ENCODE results near the gene CFAP97D1. TPM values are rescaled to one million over a fixed set of nuclear protein-coding genes. Genes with fewer than 3 reads are reported as not detected.

Gene CFAP97D1
- polyA plus RNA-seq, 6 donors from 2014 or later = not detected

GRCh38 chr17:43771463-43771862 lies 8.8 kb upstream of the CFAP97D1 start:
- H3K27me3 Mint-ChIP-seq = no peaks in the 10 kb centered on the region
- H3K4me3 Mint-ChIP-seq = no peak overlapping the region
- H3K36me3 Mint-ChIP-seq = no peaks in the 10 kb centered on the region
- no peak for DNase-seq
- no peaks in the 10 kb centered on the region for H3K9me3 Mint-ChIP-seq
- ATAC-seq (ENCODE audit: low read depth in 2 of 2) = no peak
- H3K27ac Mint-ChIP-seq = no peak overlapping the region
- H3K4me1 Mint-ChIP-seq = peaks cover 29 to 44% (median 30%) of the 10 kb centered on the region in 3 donors

GRCh38 chr17:43772877-43773648 lies 7.2 kb upstream of the CFAP97D1 start:
- Mint-ChIP-seq H3K27me3 (no peaks in the 10 kb centered on the region), H3K27ac (peak overlapping the region; percentile 74 to 96 (median 88)), H3K4me3 (peak overlapping the region in 7 of 8 donors; percentile 50 to 76 (median 64)), H3K4me1 (peaks cover 28 to 47% (median 30%) of the 10 kb centered on the region in 3 donors), H3K36me3 (no peaks in the 10 kb centered on the region), H3K9me3 (no peaks in the 10 kb centered on the region)
- DNase-seq (peak; percentile 21), ATAC-seq (ENCODE audit: low read depth in 2 of 2) (peak; percentile 16 to 37)

DNA sequence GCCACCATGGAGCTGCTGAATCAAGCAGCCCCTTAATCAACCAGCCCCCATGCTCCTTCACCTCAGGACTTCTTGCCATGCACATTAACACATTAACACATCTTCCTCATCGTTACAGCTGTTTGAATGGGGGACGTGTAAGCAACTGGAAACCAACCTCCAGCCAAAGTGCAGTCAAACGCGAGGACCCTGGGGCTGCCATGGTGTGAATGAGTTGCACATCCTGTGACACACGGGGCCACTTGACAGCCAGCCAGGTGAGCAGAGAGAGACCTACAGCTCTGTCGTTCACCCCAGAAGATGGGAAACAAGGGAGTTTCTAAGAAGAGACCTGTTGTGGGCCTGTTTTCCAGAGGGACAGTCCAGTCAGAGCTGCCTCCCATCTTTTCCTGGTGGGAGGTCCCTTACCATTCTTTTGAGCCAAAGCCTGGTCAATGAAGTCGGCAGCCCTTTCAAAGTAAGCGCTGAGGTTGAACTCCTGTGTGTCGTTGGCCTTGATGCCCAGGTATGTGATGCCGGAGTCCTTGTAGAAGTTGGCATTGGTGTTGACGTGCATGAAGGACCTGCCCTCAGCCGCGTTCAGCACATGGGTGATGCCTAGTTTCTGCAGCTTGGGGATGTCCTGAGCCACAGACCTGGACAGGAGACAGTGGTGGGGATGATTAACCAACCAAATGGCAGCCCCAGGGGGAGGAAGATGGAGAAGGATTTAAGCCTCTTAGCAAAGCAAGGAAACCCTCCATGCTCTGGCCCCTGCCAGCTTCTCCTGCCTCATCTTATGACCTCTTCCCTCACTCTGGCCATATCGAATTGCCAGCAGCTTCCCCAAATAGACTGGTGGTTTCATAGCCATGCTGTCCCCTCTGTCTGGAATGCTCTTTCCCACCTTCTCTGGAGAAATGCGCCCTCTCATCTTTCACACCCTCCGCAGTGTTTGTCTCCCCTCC lies 5.7 kb upstream of the CFAP97D1 start:
- DNase-seq = no peak
- Mint-ChIP-seq H3K4me3 (peak overlapping the region in 3 of 8 donors; percentile 44 to 75 (median 57)), H3K27ac (peak overlapping the region in 3 of 6 donors; percentile 15 to 89 (median 88)), H3K36me3 (no peaks in the 10 kb centered on the region), H3K27me3 (peaks cover 0 to under 1% (median 0%) of the 10 kb centered on the region in 3 donors), H3K9me3 (no peaks in the 10 kb centered on the region), H3K4me1 (peaks cover 25 to 42% (median 25%) of the 10 kb centered on the region in 3 donors)
- ATAC-seq (ENCODE audit: low read depth in 2 of 2) = no peak

- ATAC-seq (ENCODE audit: low read depth in 2 of 2) (peak; percentile 93 to 94), DNase-seq (peak; percentile 74)
- H3K36me3 Mint-ChIP-seq = no peaks in the 10 kb centered on the region
- H3K27ac Mint-ChIP-seq = peak within 1 kb of the TSS; percentile 57 to 93 (median 88)
- peaks cover 9 to 30% (median 9%) of the 10 kb centered on the region in 3 donors for H3K4me1 Mint-ChIP-seq
- H3K4me3 Mint-ChIP-seq = peak within 1 kb of the TSS; percentile 82 to 92 (median 88)
- no peaks in the 10 kb centered on the region for H3K9me3 Mint-ChIP-seq
- H3K27me3 Mint-ChIP-seq = peaks cover 21 to 39% (median 31%) of the 10 kb centered on the region in 3 donors
Measured at GRCh38 chr17:43778337-43779144, 1.7 kb upstream of the CFAP97D1 start, which contains the start of gene DUSP3. TSS of gene DUSP3 (minus strand) at chr17:43778977. CDS start at chr17:43778924, 53 bp downstream.

GRCh38 chr17:43779145-43780125 lies 800 bp upstream of the CFAP97D1 start:
- Mint-ChIP-seq H3K27me3 (peaks cover 24 to 48% (median 39%) of the 10 kb centered on the region in 3 donors), H3K36me3 (no peaks in the 10 kb centered on the region), H3K4me1 (peaks cover 6 to 21% (median 7%) of the 10 kb centered on the region in 3 donors), H3K4me3 (peak overlapping the region; percentile 70 to 92 (median 87)), H3K27ac (peak overlapping the region in 5 of 6 donors; percentile 24 to 92 (median 84)), H3K9me3 (no peaks in the 10 kb centered on the region)
- ATAC-seq (ENCODE audit: low read depth in 2 of 2) (peak; percentile 38 to 52), DNase-seq (no peak)

GRCh38 chr17:43782913-43783680 lies 2.9 kb downstream of the CFAP97D1 start:
- ATAC-seq (ENCODE audit: low read depth in 2 of 2) (no peak), DNase-seq (no peak)
- Mint-ChIP-seq H3K4me1 (peaks cover 4 to 12% (median 6%) of the 10 kb centered on the region in 3 donors), H3K36me3 (no peaks in the 10 kb centered on the region), H3K27me3 (peaks cover 32 to 55% (median 47%) of the 10 kb centered on the region in 3 donors), H3K4me3 (no peak overlapping the region), H3K9me3 (no peaks in the 10 kb centered on the region), H3K27ac (no peak overlapping the region)

GRCh38 chr17:43784068-43784467 lies 3.8 kb downstream of the CFAP97D1 start:
- Mint-ChIP-seq H3K4me3 (no peak overlapping the region), H3K27ac (no peak overlapping the region), H3K4me1 (peaks cover 4 to 10% (median 6%) of the 10 kb centered on the region in 3 donors), H3K27me3 (peaks cover 40 to 55% (median 47%) of the 10 kb centered on the region in 3 donors), H3K9me3 (no peaks in the 10 kb centered on the region), H3K36me3 (no peaks in the 10 kb centered on the region)
- no peak for DNase-seq
- ATAC-seq (ENCODE audit: low read depth in 2 of 2) = no peak

DNA sequence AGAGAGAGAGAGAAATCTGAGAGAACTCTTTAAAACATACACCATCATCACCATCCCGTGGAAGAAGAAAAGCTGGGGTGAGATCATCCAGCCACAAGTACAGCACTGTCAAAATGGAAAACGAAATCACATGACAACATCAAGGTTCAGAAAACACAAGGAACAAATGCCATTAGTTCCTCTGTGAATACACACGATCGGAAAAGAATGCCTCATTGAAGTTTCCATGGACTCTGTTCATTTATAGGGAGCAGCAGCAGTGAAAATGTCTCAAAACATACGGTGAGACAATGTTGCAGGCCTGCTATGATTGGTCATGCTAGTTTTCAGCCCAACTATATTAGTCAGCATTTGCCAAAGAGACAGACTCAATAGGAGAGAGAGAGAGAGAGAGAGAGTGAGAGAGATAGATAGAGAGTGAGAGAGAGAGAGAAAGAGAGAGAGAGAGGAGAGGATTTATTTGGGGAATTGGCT lies 4.4 kb downstream of the CFAP97D1 start:
- Mint-ChIP-seq H3K36me3 (no peaks in the 10 kb centered on the region), H3K9me3 (no peaks in the 10 kb centered on the region), H3K4me3 (no peak overlapping the region), H3K4me1 (peaks cover 0 to 4% (median 0%) of the 10 kb centered on the region in 3 donors), H3K27me3 (peaks cover 40 to 58% (median 48%) of the 10 kb centered on the region in 3 donors), H3K27ac (no peak overlapping the region)
- ATAC-seq (ENCODE audit: low read depth in 2 of 2) (no peak), DNase-seq (no peak)

DNA sequence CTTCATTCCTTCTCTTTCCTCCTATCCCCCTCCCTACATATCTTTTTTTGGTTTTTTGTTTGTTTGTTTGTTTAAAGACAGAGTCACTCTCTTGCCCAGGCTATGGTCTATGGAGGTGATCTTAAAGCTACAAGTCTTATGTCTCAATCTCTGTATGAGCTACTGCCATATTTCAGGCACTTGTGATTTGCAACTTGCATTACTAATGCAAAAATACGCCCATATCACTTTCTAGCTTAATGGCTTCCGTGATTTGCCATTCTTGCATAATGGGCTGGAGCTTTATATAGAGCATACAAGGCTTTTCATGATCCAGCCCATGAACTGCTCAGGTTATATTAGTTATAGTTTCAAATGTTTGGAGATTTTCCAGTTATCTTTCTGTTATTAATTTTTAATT lies 7.5 kb downstream of the CFAP97D1 start:
- H3K4me1 Mint-ChIP-seq = no peaks in the 10 kb centered on the region
- DNase-seq (no peak), ATAC-seq (ENCODE audit: low read depth in 2 of 2) (no peak)
- no peak overlapping the region for H3K27ac Mint-ChIP-seq
- no peaks in the 10 kb centered on the region for H3K36me3 Mint-ChIP-seq
- H3K27me3 Mint-ChIP-seq = peaks cover 18 to 43% (median 36%) of the 10 kb centered on the region in 3 donors
- H3K9me3 Mint-ChIP-seq = no peaks in the 10 kb centered on the region
- no peak overlapping the region for H3K4me3 Mint-ChIP-seq

- Mint-ChIP-seq H3K4me1 (no peaks in the 10 kb centered on the region), H3K4me3 (no peak overlapping the region), H3K27ac (no peak overlapping the region), H3K9me3 (peaks cover 0 to 5% (median 0%) of the 10 kb centered on the region in 7 donors), H3K36me3 (no peaks in the 10 kb centered on the region), H3K27me3 (peaks cover 22 to 35% (median 28%) of the 10 kb centered on the region in 3 donors)
- no peak for DNase-seq
- ATAC-seq (ENCODE audit: low read depth in 2 of 2) = no peak
Measured at GRCh38 chr17:43788540-43788939, 8.3 kb downstream of the CFAP97D1 start.

DNA sequence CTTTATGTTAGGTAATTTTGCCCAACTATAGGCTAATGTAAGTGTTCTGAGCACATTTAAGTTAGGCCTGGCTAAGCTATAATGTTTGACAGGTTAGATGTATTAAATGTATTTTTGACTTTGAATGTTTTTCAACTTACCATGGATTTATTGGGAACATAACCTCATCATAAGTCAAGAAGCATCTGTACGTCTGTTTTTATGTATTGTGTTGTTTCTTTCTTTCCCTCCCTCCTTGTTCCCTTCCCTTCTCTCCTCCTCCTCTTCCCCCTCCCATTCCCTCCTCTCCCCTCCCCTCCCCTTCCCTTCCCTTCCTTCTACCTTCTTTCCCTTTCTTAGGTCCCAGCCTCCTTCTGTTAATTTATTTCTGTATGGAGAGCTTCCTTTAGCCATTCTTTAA lies 9.2 kb downstream of the CFAP97D1 start:
- ATAC-seq (ENCODE audit: low read depth in 2 of 2) (no peak), DNase-seq (no peak)
- H3K27me3 Mint-ChIP-seq = peaks cover 20 to 29% (median 21%) of the 10 kb centered on the region in 3 donors
- no peaks in the 10 kb centered on the region for H3K4me1 Mint-ChIP-seq
- peaks cover 0 to 5% (median 0%) of the 10 kb centered on the region in 7 donors for H3K9me3 Mint-ChIP-seq
- no peak overlapping the region for H3K4me3 Mint-ChIP-seq
- H3K36me3 Mint-ChIP-seq = no peaks in the 10 kb centered on the region
- H3K27ac Mint-ChIP-seq = no peak overlapping the region
